ENCODE data around the gene CRIM1. TPM values are rescaled to one million over a fixed set of nuclear protein-coding genes. Genes with fewer than 3 reads are reported as not detected.
"Not testable (repeated sequence)": the region's sequence is repeated elsewhere in the genome, so short reads cannot be mapped to it uniquely, and the experiment has no call there.

CRIM1 gene
- total and polyA plus RNA-seq, 10 donors = 7.1 to 213 (median 110) TPM

DNA sequence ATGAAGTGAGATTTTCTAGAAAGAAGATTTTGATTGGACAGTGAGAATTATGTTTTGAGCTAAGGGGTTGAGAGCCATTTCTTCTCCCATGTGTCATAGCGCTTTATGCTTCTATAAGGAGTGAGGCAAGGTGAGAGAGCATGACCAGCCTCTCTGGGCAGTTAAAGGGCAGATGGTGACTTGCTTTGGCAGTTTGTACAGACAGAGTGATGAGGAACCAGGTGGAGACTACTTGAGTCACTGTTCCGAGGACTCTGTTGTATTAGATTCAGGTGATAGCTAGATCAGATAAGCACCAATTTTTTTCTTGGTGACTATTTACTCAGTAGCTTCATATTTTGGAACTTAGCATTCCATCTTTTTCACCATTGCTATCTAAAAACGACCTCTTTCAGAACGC, 4.5 kb downstream of the CRIM1 start:
- Histone ChIP-seq H3K4me1 (peaks cover 18 to 94% (median 59%) of the 10 kb centered on the region in 6 donors), H3K27ac (no peak overlapping the region), H3K4me3 (peak overlapping the region in 1 of 8 donors; percentile 4)

DNA sequence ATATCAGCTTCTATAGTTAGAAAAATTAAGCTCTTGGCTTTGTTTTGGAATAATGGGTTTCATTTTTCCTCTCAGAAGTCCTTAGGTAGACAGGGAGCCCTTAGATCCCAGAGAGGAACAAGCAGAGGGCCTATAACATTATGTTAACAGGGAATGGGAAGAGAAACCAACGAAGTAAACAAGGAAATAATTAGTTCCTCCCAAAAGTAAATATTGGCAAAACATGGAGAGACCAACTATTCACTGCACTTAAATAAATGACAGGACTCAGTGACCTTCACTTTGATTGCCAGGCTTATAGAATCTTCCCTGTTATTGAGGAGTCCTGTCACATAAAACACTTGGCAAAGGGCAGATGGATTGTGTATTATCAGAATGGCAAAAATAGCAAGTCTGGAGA, 5.3 kb downstream of the CRIM1 start:
- peaks cover 0 to 31% (median 5%) of the 10 kb centered on the region in 7 donors for H3K27me3 ChIP-seq (replicated peaks in 1 of 7)
- TF ChIP-seq POLR2A (IDR thresholded peaks at IDR 0.05) (no peak), POLR2AphosphoS5 (IDR thresholded peaks at IDR 0.05) (no peak)
- TF ChIP-seq, protein P1, sequence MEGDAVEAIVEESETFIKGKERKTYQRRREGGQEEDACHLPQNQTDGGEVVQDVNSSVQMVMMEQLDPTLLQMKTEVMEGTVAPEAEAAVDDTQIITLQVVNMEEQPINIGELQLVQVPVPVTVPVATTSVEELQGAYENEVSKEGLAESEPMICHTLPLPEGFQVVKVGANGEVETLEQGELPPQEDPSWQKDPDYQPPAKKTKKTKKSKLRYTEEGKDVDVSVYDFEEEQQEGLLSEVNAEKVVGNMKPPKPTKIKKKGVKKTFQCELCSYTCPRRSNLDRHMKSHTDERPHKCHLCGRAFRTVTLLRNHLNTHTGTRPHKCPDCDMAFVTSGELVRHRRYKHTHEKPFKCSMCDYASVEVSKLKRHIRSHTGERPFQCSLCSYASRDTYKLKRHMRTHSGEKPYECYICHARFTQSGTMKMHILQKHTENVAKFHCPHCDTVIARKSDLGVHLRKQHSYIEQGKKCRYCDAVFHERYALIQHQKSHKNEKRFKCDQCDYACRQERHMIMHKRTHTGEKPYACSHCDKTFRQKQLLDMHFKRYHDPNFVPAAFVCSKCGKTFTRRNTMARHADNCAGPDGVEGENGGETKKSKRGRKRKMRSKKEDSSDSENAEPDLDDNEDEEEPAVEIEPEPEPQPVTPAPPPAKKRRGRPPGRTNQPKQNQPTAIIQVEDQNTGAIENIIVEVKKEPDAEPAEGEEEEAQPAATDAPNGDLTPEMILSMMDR (IDR thresholded peaks at IDR 0.05 in 8 of 11, conservative IDR thresholded peaks at IDR 0.05 in 3 of 11) = no peak
- H3K27ac ChIP-seq = no peak overlapping the region
- peaks cover 18 to 93% (median 58%) of the 10 kb centered on the region in 6 donors for H3K4me1 ChIP-seq
- 47 to 65% (median 54%) methylated on average over 1 of the region's 1 CpG for WGBS, 5 donors
- no peak overlapping the region for H3K4me3 ChIP-seq
- intact Hi-C loops (cut with DNase I; ENCODE audit: low total_unique reads) = no loop called here
- no peaks in the 10 kb centered on the region for H3K9me3 ChIP-seq
- no peak for DNase-seq
- H3K36me3 ChIP-seq = no peaks in the 10 kb centered on the region

More for the DNA sequence above, 4.5 kb downstream of the CRIM1 start:
- DNase-seq = no peak
- intact Hi-C loops (cut with DNase I; ENCODE audit: low total_unique reads) = no loop called here
- H3K36me3 ChIP-seq = no peaks in the 10 kb centered on the region
- TF ChIP-seq POLR2A (IDR thresholded peaks at IDR 0.05) (no peak), POLR2AphosphoS5 (IDR thresholded peaks at IDR 0.05) (no peak)
- TF ChIP-seq, protein P1 (IDR thresholded peaks at IDR 0.05 in 8 of 11, conservative IDR thresholded peaks at IDR 0.05 in 3 of 11) = no peak
- H3K9me3 ChIP-seq = no peaks in the 10 kb centered on the region
- 83 to 95% (median 87%) methylated on average over 4 of the region's 4 CpGs for WGBS, 5 donors
- H3K27me3 ChIP-seq (replicated peaks in 1 of 7) = peaks cover 0 to 39% (median 5%) of the 10 kb centered on the region in 7 donors

DNA sequence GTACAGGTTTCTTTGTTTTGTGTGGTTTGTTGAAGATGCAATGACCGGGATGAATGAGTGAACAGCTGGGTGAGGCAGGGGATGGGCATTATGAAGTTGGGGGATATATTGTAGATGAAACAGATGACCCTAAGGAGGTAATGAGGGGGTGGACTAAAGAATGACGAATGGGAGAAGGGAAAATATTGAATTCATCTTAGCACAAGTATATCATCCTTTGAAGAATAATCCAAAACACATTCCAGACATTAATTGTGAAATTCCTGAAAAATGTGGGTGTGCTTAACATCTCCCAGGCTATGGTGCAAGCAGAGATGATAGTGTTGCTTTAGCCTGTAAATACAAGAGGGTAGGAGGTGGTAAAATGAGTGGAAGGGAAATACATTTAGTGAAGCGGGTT, 5.8 kb downstream of the CRIM1 start:
- WGBS, 5 donors = 78 to 92% (median 89%) methylated on average over 3 of the region's 3 CpGs

DNA sequence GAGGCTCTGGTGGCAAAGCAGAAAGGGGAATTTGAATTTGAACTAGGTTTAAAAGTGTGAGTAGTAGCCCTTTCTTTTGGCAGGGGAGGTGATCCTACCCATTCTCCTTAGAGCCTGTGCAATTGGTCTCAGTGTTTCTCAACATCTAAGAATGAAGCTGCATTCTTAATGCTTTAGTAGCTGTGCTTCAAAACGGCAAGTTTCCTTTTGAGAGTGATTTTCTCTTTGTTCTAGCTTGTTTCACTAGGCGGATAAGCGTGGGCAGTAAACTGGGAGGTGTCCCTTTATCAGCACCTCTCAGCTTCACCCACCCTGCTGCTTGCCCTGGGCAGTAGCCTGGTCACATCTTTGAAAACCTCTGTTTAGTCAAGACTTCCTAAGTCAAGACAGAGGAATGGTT, 6.7 kb downstream of the CRIM1 start:
- peaks cover 18 to 96% (median 59%) of the 10 kb centered on the region in 6 donors for H3K4me1 ChIP-seq

More for the DNA sequence above, 5.8 kb downstream of the CRIM1 start:
- Histone ChIP-seq H3K4me1 (peaks cover 18 to 96% (median 60%) of the 10 kb centered on the region in 6 donors), H3K27me3 (replicated peaks in 1 of 7) (peaks cover 0 to 25% (median 4%) of the 10 kb centered on the region in 7 donors), H3K27ac (no peak overlapping the region), H3K9me3 (no peaks in the 10 kb centered on the region), H3K36me3 (no peaks in the 10 kb centered on the region), H3K4me3 (no peak overlapping the region)
- no peak for TF ChIP-seq POLR2AphosphoS5 (IDR thresholded peaks at IDR 0.05)
- TF ChIP-seq, protein P1 (IDR thresholded peaks at IDR 0.05 in 8 of 11, conservative IDR thresholded peaks at IDR 0.05 in 3 of 11) = no peak
- TF ChIP-seq POLR2A (IDR thresholded peaks at IDR 0.05) = no peak
- intact Hi-C loops (cut with DNase I; ENCODE audit: low total_unique reads) = no loop called here
- no peak for DNase-seq

DNA sequence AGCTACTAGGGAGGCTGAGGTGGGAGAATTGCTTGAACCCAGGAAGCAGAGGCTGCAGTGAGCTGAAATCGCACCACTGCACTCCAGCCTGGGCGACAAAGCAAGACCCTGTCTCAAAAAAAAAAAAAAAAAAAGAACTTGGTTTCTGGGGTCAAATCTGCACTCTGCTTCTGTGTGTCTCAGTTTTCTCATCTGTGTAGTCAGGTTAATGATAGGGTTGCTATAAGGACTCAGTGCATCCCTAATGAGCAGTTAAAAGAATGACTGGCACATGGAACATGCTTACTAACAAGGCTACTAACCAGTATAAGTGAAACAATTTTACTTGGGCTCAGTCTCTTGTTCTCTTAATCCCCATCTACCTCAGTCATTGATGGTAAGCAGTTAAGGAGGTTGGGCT, 7.5 kb downstream of the CRIM1 start:
- DNase-seq; H3K36me3 ChIP-seq; H3K27me3 ChIP-seq (replicated peaks in 1 of 7); H3K27ac ChIP-seq; intact Hi-C loops (cut with DNase I; ENCODE audit: low total_unique reads); H3K4me3 ChIP-seq; H3K9me3 ChIP-seq: not testable (repeated sequence)
- peaks cover 14 to 96% (median 57%) of the 10 kb centered on the region in 6 donors for H3K4me1 ChIP-seq
- WGBS, 5 donors = 88 to 100% (median 94%) methylated on average over 2 of the region's 2 CpGs

More for the DNA sequence above, 6.7 kb downstream of the CRIM1 start:
- no peak overlapping the region for H3K4me3 ChIP-seq
- intact Hi-C loops (cut with DNase I; ENCODE audit: low total_unique reads) = no loop called here
- WGBS, 5 donors = 54 to 72% (median 70%) methylated on average over 3 of the region's 3 CpGs
- H3K36me3 ChIP-seq = no peaks in the 10 kb centered on the region
- no peak overlapping the region for H3K27ac ChIP-seq
- H3K27me3 ChIP-seq (replicated peaks in 1 of 7) = peaks cover 0 to 16% (median 0%) of the 10 kb centered on the region in 7 donors
- no peak for DNase-seq
- H3K9me3 ChIP-seq = no peaks in the 10 kb centered on the region
- TF ChIP-seq POLR2A (IDR thresholded peaks at IDR 0.05) = no peak
- TF ChIP-seq POLR2AphosphoS5 (IDR thresholded peaks at IDR 0.05) = no peak
- TF ChIP-seq, protein P1 (IDR thresholded peaks at IDR 0.05 in 8 of 11, conservative IDR thresholded peaks at IDR 0.05 in 3 of 11) = no peak

Data from spleen (tissue), 11 donors.